Measurements from ENCODE around the gene TRMT10B. TPM values are rescaled to one million over a fixed set of nuclear protein-coding genes. Genes with fewer than 3 reads are reported as not detected.

The TRMT10B gene
- total and polyA plus RNA-seq, 2 of the 13 experiments (the other 11 are each of a cell fraction or from before 2014, with no cell fraction given) = 3.1 to 3.9 TPM

- TF ChIP-seq, protein P1, sequence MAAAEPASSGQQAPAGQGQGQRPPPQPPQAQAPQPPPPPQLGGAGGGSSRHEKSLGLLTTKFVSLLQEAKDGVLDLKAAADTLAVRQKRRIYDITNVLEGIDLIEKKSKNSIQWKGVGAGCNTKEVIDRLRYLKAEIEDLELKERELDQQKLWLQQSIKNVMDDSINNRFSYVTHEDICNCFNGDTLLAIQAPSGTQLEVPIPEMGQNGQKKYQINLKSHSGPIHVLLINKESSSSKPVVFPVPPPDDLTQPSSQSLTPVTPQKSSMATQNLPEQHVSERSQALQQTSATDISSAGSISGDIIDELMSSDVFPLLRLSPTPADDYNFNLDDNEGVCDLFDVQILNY (CRISPR knock-in tag; conservative IDR thresholded peaks at IDR 0.05) = peak; percentile 80
- TF ChIP-seq GATA4 (IDR thresholded peaks at IDR 0.05; ENCODE audit: borderline replicate concordance, low read depth) = no peak
- peak; percentile 59 for TF ChIP-seq NCOA1 (CRISPR knock-in tag; IDR thresholded peaks at IDR 0.05)
- TF ChIP-seq, protein P2, sequence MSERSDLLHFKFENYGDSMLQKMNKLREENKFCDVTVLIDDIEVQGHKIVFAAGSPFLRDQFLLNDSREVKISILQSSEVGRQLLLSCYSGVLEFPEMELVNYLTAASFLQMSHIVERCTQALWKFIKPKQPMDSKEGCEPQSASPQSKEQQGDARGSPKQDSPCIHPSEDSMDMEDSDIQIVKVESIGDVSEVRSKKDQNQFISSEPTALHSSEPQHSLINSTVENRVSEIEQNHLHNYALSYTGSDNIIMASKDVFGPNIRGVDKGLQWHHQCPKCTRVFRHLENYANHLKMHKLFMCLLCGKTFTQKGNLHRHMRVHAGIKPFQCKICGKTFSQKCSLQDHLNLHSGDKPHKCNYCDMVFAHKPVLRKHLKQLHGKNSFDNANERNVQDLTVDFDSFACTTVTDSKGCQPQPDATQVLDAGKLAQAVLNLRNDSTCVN (CRISPR knock-in tag; IDR thresholded peaks at IDR 0.05; ENCODE audit: borderline replicate concordance) = peak; percentile 86; the same call in 1 of the 2 replicates
- TF ChIP-seq MAF1 (CRISPR knock-in tag; IDR thresholded peaks at IDR 0.05; ENCODE audit: borderline replicate concordance) = peak; percentile 94
- TF ChIP-seq, protein P3, sequence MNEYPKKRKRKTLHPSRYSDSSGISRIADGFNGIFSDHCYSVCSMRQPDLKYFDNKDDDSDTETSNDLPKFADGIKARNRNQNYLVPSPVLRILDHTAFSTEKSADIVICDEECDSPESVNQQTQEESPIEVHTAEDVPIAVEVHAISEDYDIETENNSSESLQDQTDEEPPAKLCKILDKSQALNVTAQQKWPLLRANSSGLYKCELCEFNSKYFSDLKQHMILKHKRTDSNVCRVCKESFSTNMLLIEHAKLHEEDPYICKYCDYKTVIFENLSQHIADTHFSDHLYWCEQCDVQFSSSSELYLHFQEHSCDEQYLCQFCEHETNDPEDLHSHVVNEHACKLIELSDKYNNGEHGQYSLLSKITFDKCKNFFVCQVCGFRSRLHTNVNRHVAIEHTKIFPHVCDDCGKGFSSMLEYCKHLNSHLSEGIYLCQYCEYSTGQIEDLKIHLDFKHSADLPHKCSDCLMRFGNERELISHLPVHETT (CRISPR knock-in tag; conservative IDR thresholded peaks at IDR 0.05) = peak; percentile 94
- peak; percentile 59 for TF ChIP-seq NFYC (CRISPR knock-in tag; IDR thresholded peaks at IDR 0.05)
- peak; percentile 78; the same call in 1 of the 2 replicates for TF ChIP-seq SIN3A (IDR thresholded peaks at IDR 0.05; ENCODE audit: borderline replicate concordance, low read depth, low read length)
- peak; percentile 84; the same call in 1 of the 2 replicates for TF ChIP-seq ZNF816 (CRISPR knock-in tag; IDR thresholded peaks at IDR 0.05; ENCODE audit: borderline replicate concordance)
- 0 out of 2 replicates have a peak, but pooled peaks have one; percentile 6 for TF ChIP-seq PREB (CRISPR knock-in tag; IDR thresholded peaks at IDR 0.05)
- peak; percentile 78 for TF ChIP-seq AGO1 (IDR thresholded peaks at IDR 0.05; ENCODE audit: low read depth, low read length, poor library complexity, severe bottlenecking)
- peak; percentile 96; the same call in 1 of the 2 replicates for TF ChIP-seq ZNF576 (CRISPR knock-in tag; IDR thresholded peaks at IDR 0.05)
- peak; percentile 77; the same call in 1 of the 2 replicates for TF ChIP-seq ZNF224 (CRISPR knock-in tag; IDR thresholded peaks at IDR 0.05)
- TF ChIP-seq ZSCAN25 (CRISPR knock-in tag; IDR thresholded peaks at IDR 0.05) = no peak; the same call in 1 of the 2 replicates
- TF ChIP-seq, protein P4, sequence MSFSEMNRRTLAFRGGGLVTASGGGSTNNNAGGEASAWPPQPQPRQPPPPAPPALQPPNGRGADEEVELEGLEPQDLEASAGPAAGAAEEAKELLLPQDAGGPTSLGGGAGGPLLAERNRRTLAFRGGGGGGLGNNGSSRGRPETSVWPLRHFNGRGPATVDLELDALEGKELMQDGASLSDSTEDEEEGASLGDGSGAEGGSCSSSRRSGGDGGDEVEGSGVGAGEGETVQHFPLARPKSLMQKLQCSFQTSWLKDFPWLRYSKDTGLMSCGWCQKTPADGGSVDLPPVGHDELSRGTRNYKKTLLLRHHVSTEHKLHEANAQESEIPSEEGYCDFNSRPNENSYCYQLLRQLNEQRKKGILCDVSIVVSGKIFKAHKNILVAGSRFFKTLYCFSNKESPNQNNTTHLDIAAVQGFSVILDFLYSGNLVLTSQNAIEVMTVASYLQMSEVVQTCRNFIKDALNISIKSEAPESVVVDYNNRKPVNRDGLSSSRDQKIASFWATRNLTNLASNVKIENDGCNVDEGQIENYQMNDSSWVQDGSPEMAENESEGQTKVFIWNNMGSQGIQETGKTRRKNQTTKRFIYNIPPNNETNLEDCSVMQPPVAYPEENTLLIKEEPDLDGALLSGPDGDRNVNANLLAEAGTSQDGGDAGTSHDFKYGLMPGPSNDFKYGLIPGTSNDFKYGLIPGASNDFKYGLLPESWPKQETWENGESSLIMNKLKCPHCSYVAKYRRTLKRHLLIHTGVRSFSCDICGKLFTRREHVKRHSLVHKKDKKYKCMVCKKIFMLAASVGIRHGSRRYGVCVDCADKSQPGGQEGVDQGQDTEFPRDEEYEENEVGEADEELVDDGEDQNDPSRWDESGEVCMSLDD (CRISPR knock-in tag; IDR thresholded peaks at IDR 0.05; ENCODE audit: borderline replicate concordance) = peak; percentile 79; the same call in 1 of the 2 replicates
- peak; percentile 86 for TF ChIP-seq ZNF430 (CRISPR knock-in tag; IDR thresholded peaks at IDR 0.05)
- TF ChIP-seq RXRA (CRISPR knock-in tag; IDR thresholded peaks at IDR 0.05) = peak; percentile 89
- TF ChIP-seq MIER3 (CRISPR knock-in tag; IDR thresholded peaks at IDR 0.05; ENCODE audit: borderline replicate concordance) = peak; percentile 95
- TF ChIP-seq MATR3 (CRISPR knock-in tag; IDR thresholded peaks at IDR 0.05) = no peak
- 0 out of 2 replicates have a peak, but pooled peaks have one; percentile 37 for TF ChIP-seq ZBTB14 (CRISPR knock-in tag; IDR thresholded peaks at IDR 0.05)
These were observed 47.2 kb downstream of the TRMT10B start, which contains the start of gene DCAF10 (continued) for GRCh38 chr9:37800631-37801286.
